H1 (cell line): Measurements from ENCODE around the gene IFT80. TPM values are rescaled to one million over a fixed set of nuclear protein-coding genes. Genes with fewer than 3 reads are reported as not detected.

Experiments
- CTCF ChIA-PET: fragments of 300-600 bp; sonication (Branson Sonifier 250); formaldehyde crosslinking; loops from one replicate; lab custom pipeline; 2021; ENCODE audit not compliant: partially characterized antibody; lab: Charles Lee
- POLR2A ChIA-PET: fragments of 300-600 bp; sonication (Branson Sonifier 250); formaldehyde crosslinking; loops from one replicate; lab custom pipeline; 2021; ENCODE audit warnings: inconsistent platforms; ENCODE audit not compliant: partially characterized antibody; lab: Charles Lee
- DNase-seq, 2 experiments: peaks; one replicate each; pipeline versions ENCODE4 v3.0.0 to v3.0.0-alpha.2; 2010 to 2022; ENCODE audit warnings: low spot score in 2 of 2, low read depth in 1 of 2, mixed read lengths in 1 of 2
- FAIRE-seq: peaks from 2 replicates; lab custom pipeline; 2011; peaks lifted over from hg19 to GRCh38; lab: Jason Lieb, UNC
- H2AFZ ChIP-seq: 2 replicates; pipeline ENCODE4 v1.8.1; 2012; ENCODE audit warnings: low read length, inconsistent platforms
- H2AK5ac ChIP-seq: 2 replicates; pipeline ENCODE4 v1.6.1; 2013; ENCODE audit warnings: low read depth, low read length
- H2BK120ac ChIP-seq: replicated peaks from 2 replicates; pipeline ENCODE3; 2013; ENCODE audit warnings: low read depth, low read length, inconsistent platforms
- H2BK12ac ChIP-seq: 2 replicates; pipeline ENCODE4 v1.6.1; 2013; ENCODE audit warnings: low read depth, low read length
- H2BK15ac ChIP-seq: 2 replicates; pipeline ENCODE4 v1.6.1; 2013; ENCODE audit warnings: low read length
- H2BK20ac ChIP-seq: 2 replicates; pipeline ENCODE4 v1.6.1; 2013; ENCODE audit warnings: low read length
- H2BK5ac ChIP-seq: 2 replicates; pipeline ENCODE4 v1.6.1; 2013; ENCODE audit warnings: low read depth, low read length
- H3K14ac ChIP-seq: 2 replicates; pipeline ENCODE4 v1.6.1; 2013; ENCODE audit warnings: inconsistent platforms; ENCODE audit not compliant: insufficient read length
- H3K18ac ChIP-seq: 2 replicates; pipeline ENCODE4 v1.6.1; 2013; ENCODE audit warnings: low read length; ENCODE audit errors: extremely low read depth
- H3K23ac ChIP-seq: 2 replicates; pipeline ENCODE4 v1.6.1; 2013; ENCODE audit warnings: inconsistent platforms; ENCODE audit not compliant: insufficient read length
- H3K23me2 ChIP-seq: 2 replicates; pipeline ENCODE4 v1.6.1; 2013; ENCODE audit warnings: low read depth, low read length
- H3K27ac ChIP-seq: 2 replicates; pipeline ENCODE4 v1.6.1; 2011; ENCODE audit warnings: low read depth, low read length, inconsistent platforms
- H3K27me3 ChIP-seq, 4 experiments: replicated peaks in 1 of 4; 1 replicate in 1 of 4; 2 replicates in 3 of 4; pipeline versions ENCODE4 v1.6.1 to v1.8.1; 2011 to 2013; ENCODE audit warnings: low read length in 3 of 4, mild to moderate bottlenecking in 3 of 4, inconsistent platforms in 2 of 4, mixed read lengths in 2 of 4, moderate library complexity in 1 of 4; ENCODE audit not compliant: control insufficient read depth in 3 of 4, insufficient read depth in 3 of 4; ENCODE audit errors: extremely low read depth in 1 of 4
- H3K36me3 ChIP-seq, 4 experiments: 2 replicates each; pipeline versions ENCODE4 v1.6.1 to v1.8.1; 2011 to 2013; ENCODE audit warnings: mild to moderate bottlenecking in 4 of 4, low read length in 3 of 4, moderate library complexity in 2 of 4, control low read depth in 1 of 4, inconsistent platforms in 1 of 4; ENCODE audit not compliant: insufficient read depth in 4 of 4, control insufficient read depth in 2 of 4
- H3K4ac ChIP-seq: replicated peaks from 2 replicates; pipeline ENCODE3; 2013; ENCODE audit warnings: low read length, low read depth, mixed read lengths, inconsistent platforms; ENCODE audit not compliant: insufficient read length
- H3K4me1 ChIP-seq, 4 experiments: replicated peaks in 1 of 4; 1 replicate in 1 of 4; 2 replicates in 3 of 4; pipeline versions ENCODE4 v1.6.1 to v1.8.1; 2011 to 2013; ENCODE audit warnings: low read length in 3 of 4, inconsistent platforms in 2 of 4, mixed read lengths in 1 of 4; ENCODE audit not compliant: insufficient read depth in 4 of 4, control insufficient read depth in 3 of 4
- H3K4me2 ChIP-seq, 2 experiments: 2 replicates each; pipeline versions ENCODE4 v1.6.1 to v1.8.1; 2011 to 2013; ENCODE audit warnings: low read depth in 2 of 2, low read length in 2 of 2, control low read depth in 1 of 2, inconsistent platforms in 1 of 2, mild to moderate bottlenecking in 1 of 2; ENCODE audit not compliant: insufficient read depth in 1 of 2
- H3K4me3 ChIP-seq, 4 experiments: fragments of 200-600, 300-600 bp in 1 of 4; sonication (generic), shearing (Covaris generic), sonication (Bioruptor Twin) in 1 of 4; 2 replicates each; pipeline versions ENCODE4 v1.5.1 to v1.8.1; 2011 to 2016; ENCODE audit warnings: low read length in 4 of 4, low read depth in 3 of 4, control low read depth in 2 of 4, inconsistent platforms in 2 of 4, mild to moderate bottlenecking in 2 of 4, mixed read lengths in 1 of 4, moderate library complexity in 1 of 4; ENCODE audit not compliant: insufficient read depth in 2 of 4; ENCODE audit errors: extremely low read depth in 1 of 4
- H3K56ac ChIP-seq: replicated peaks from 2 replicates; pipeline ENCODE3; 2013; ENCODE audit warnings: low read depth, mild to moderate bottlenecking, mixed read lengths, low read length, inconsistent platforms; ENCODE audit not compliant: insufficient read length
- H3K79me1 ChIP-seq: 2 replicates; pipeline ENCODE4 v1.6.1; 2013; ENCODE audit warnings: low read depth, low read length, control low read depth
- H3K79me2 ChIP-seq, 2 experiments: 2 replicates each; pipeline versions ENCODE4 v1.6.1 to v1.8.1; 2012 to 2013; ENCODE audit warnings: low read length in 2 of 2, mild to moderate bottlenecking in 2 of 2, inconsistent platforms in 1 of 2; ENCODE audit not compliant: insufficient read depth in 2 of 2, control insufficient read depth in 1 of 2
- H3K9ac ChIP-seq, 4 experiments: replicated peaks in 1 of 4; 1 replicate in 1 of 4; 2 replicates in 3 of 4; pipeline versions ENCODE4 v1.6.1 to v1.8.1; 2011 to 2013; ENCODE audit warnings: low read depth in 3 of 4, low read length in 3 of 4, control low read depth in 2 of 4, mild to moderate bottlenecking in 2 of 4, moderate library complexity in 2 of 4, inconsistent platforms in 1 of 4; ENCODE audit errors: extremely low read depth in 1 of 4
- H3K9me3 ChIP-seq, 2 experiments: 2 replicates each; pipeline versions ENCODE4 v1.6.1 to v1.8.1; 2012 to 2013; ENCODE audit warnings: mild to moderate bottlenecking in 2 of 2, moderate library complexity in 2 of 2, control low read depth in 1 of 2, inconsistent platforms in 1 of 2, low read depth in 1 of 2, low read length in 1 of 2, mixed read lengths in 1 of 2; ENCODE audit not compliant: insufficient read depth in 2 of 2
- H4K20me1 ChIP-seq, 2 experiments: replicated peaks in 1 of 2; 2 replicates each; pipeline versions ENCODE3 to v1.8.1; 2011 to 2013; ENCODE audit warnings: inconsistent platforms in 2 of 2, low read length in 2 of 2, mild to moderate bottlenecking in 1 of 2; ENCODE audit not compliant: insufficient read depth in 2 of 2, control insufficient read depth in 1 of 2
- H4K5ac ChIP-seq: 2 replicates; pipeline ENCODE4 v1.6.1; 2013; ENCODE audit warnings: low read length, low read depth, mixed read lengths, inconsistent platforms; ENCODE audit not compliant: insufficient read length
- H4K8ac ChIP-seq: 2 replicates; pipeline ENCODE4 v1.8.0; 2013; ENCODE audit warnings: mild to moderate bottlenecking, moderate library complexity, low read length, inconsistent platforms; ENCODE audit not compliant: insufficient read depth; ENCODE audit errors: extremely low read depth
- H4K91ac ChIP-seq: replicated peaks from 2 replicates; pipeline ENCODE3; 2013; ENCODE audit warnings: low read length, mixed read lengths, inconsistent platforms; ENCODE audit not compliant: insufficient read length
- CBX5 ChIP-seq: fragments of 300-800, 300-1000 bp; sonication (generic); IDR thresholded peaks from 2 replicates; pipeline ENCODE4 v1.7.1; 2016; ENCODE audit warnings: antibody characterized with exemption, low read length, low read depth
- CEBPB ChIP-seq: IDR thresholded peaks from 2 replicates; pipeline ENCODE4 v1.6.1; 2012; ENCODE audit warnings: low read depth, low read length
- CTBP2 ChIP-seq: IDR thresholded peaks from 2 replicates; pipeline ENCODE4 v1.7.0; 2011; ENCODE audit warnings: borderline replicate concordance, mild to moderate bottlenecking, moderate library complexity, mixed read lengths, low read length; ENCODE audit not compliant: insufficient read depth, insufficient read length
- EP300 ChIP-seq, 2 experiments: IDR thresholded peaks; 1 replicate in 1 of 2; 2 replicates in 1 of 2; pipeline ENCODE4 v1.6.1; 2011 to 2012; ENCODE audit warnings: low read depth in 2 of 2, low read length in 2 of 2, mild to moderate bottlenecking in 2 of 2, borderline replicate concordance in 1 of 2, inconsistent platforms in 1 of 2, moderate library complexity in 1 of 2
- GTF2F1 ChIP-seq: IDR thresholded peaks from 2 replicates; pipeline ENCODE4 v1.6.1; 2012; ENCODE audit warnings: low read depth, low read length, improper control_type of control experiment, borderline replicate concordance
- NANOG ChIP-seq: IDR thresholded peaks from 2 replicates; pipeline ENCODE4 v1.6.1; 2011; ENCODE audit warnings: low read length, low read depth, mild to moderate bottlenecking, inconsistent platforms; ENCODE audit not compliant: insufficient read depth, poor library complexity, severe bottlenecking
- PHF8 ChIP-seq: fragments of 200-600 bp; sonication (generic); conservative IDR thresholded peaks from 2 replicates; pipeline ENCODE4 v1.7.1; 2012; ENCODE audit warnings: low read depth, mild to moderate bottlenecking, inconsistent platforms, low read length, moderate library complexity
- RBBP5 ChIP-seq: IDR thresholded peaks from 2 replicates; pipeline ENCODE4 v1.7.1; 2012; ENCODE audit warnings: low read depth, mild to moderate bottlenecking, inconsistent platforms, low read length, moderate library complexity, borderline replicate concordance
- SIX5 ChIP-seq: IDR thresholded peaks from 2 replicates; pipeline ENCODE4 v1.6.1; 2011; ENCODE audit warnings: mild to moderate bottlenecking, low read depth, low read length
- SUZ12 ChIP-seq: fragments of 200-600 bp; sonication (generic); IDR thresholded peaks from 2 replicates; pipeline ENCODE4 v1.6.1; 2012; ENCODE audit warnings: mild to moderate bottlenecking, inconsistent platforms, low read length, moderate library complexity, mixed read lengths
- TAF7 ChIP-seq: optimal IDR thresholded peaks from 2 replicates; pipeline ENCODE3; 2011; ENCODE audit warnings: low read depth, mild to moderate bottlenecking, inconsistent platforms, low read length, moderate library complexity, borderline replicate concordance
- TCF12 ChIP-seq: IDR thresholded peaks from 2 replicates; pipeline ENCODE4 v1.6.1; 2011; ENCODE audit warnings: low read depth, mild to moderate bottlenecking, low read length
- YY1 ChIP-seq: IDR thresholded peaks from 2 replicates; pipeline ENCODE4 v1.6.1; 2011; ENCODE audit warnings: low read depth, mild to moderate bottlenecking, low read length
- WGBS, 2 experiments: shearing (Covaris generic) in 1 of 2; methylation state at CpG; one replicate each; pipeline versions ENCODE4 v1.1.6 to v1.1.7; 2013 to 2015; ENCODE audit warnings: low lambda C conversion rate in 2 of 2, mixed read lengths in 2 of 2, inconsistent platforms in 1 of 2, low coverage in 1 of 2, missing lambda C conversion rate in 1 of 2; ENCODE audit not compliant: insufficient replicate concordance in 2 of 2, insufficient coverage in 1 of 2, insufficient read length in 1 of 2; ENCODE audit errors: extremely low coverage in 1 of 2, missing lambda C conversion rate in 1 of 2; 5-methylcytosine and 5-hydroxymethylcytosine counted together
- polyA plus RNA-seq, 7 experiments: library from polyadenylated mRNA; depleted of rRNA in 3 of 7; stranded (reverse) in 5 of 7; unstranded in 2 of 7; fragments of >200 nt in 5 of 7; fragments of 200-250 nt in 2 of 7; gene quantifications; 1 replicate in 5 of 7; 2 replicates in 1 of 7; 4 replicates in 1 of 7; pipeline versions ENCODE4 v1.2.1 to v1.2.3, GENCODE V29; 2011 to 2013; ENCODE audit warnings: missing spikeins in 2 of 7, mixed read lengths in 2 of 7
- total RNA-seq: library from RNA; stranded (reverse); fragmentation: NEBNext Ultra II Directional; extraction: Animal tissue kit (Norgen Biotek cat#: 25700); gene quantifications from 2 replicates; pipeline ENCODE4 v1.2.1, GENCODE V29; 2021
- TF ChIP-seq, protein P1 (sequence below): IDR thresholded peaks from 2 replicates; pipeline ENCODE4 v1.6.1; 2012; ENCODE audit warnings: inconsistent platforms

The IFT80 gene
- total and polyA plus RNA-seq, 2 of the 8 experiments (the other 6 are each of a cell fraction or from before 2014, with no cell fraction given) = 7.2 to 25.9 TPM

DNA sequence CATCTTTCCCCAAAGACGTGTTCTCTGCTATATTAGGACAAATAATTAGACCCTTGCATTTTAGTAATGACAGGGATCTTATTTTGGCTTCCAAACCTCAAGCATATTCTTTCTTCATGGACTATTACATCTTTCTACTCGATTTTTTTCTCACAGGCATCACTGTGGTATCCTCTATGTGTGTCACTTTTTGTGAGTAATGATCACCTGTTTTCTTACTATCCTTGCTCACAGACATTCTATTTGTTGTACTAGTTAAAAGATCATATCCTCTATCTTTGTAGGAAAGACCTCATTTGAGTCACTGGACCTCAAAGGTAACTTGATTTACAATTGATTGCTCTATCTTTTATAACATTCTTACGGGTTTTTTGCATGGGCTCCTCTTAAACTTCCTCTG is 167.0 kb downstream of the IFT80 start:
- POLR2A ChIA-PET = no interaction called here
- Histone ChIP-seq H3K18ac (no peak overlapping the region), H2BK15ac (no peak overlapping the region), H3K56ac (no peak overlapping the region), H2BK20ac (no peak overlapping the region), H3K27me3 (peaks cover under 1 to 8% (median 4%) of the 10 kb centered on the region in 4 experiments), H3K79me2 (no peaks in the 10 kb centered on the region), H4K8ac (no peak overlapping the region), H3K14ac (no peak overlapping the region), H4K20me1 (no peaks in the 10 kb centered on the region), H3K27ac (no peak overlapping the region), H2BK5ac (no peak overlapping the region), H4K5ac (no peak overlapping the region), H3K9me3 (no peaks in the 10 kb centered on the region), H2AK5ac (no peak overlapping the region), H3K4me1 (no peaks in the 10 kb centered on the region; a peak in 1 of 7 replicates), H3K9ac (no peak overlapping the region), H3K79me1 (no peaks in the 10 kb centered on the region), H4K91ac (no peak overlapping the region), H2BK120ac (no peak overlapping the region), H3K4me2 (no peak overlapping the region), H3K4me3 (no peak overlapping the region), H3K4ac (no peak overlapping the region), H3K36me3 (no peaks in the 10 kb centered on the region), H3K23me2 (no peaks in the 10 kb centered on the region; the same call in 1 of the 2 replicates), H3K23ac (no peak overlapping the region), H2AFZ (no peak overlapping the region), H2BK12ac (no peak overlapping the region)
- CTCF ChIA-PET = no interaction called here
- 87% methylated on average over 3 of the region's 3 CpGs; no CpG with 5 or more reads in 1 of the 2 experiments for WGBS, 2 experiments
- no peak for FAIRE-seq
- DNase-seq = no peak
- TF ChIP-seq CEBPB (no peak), PHF8 (no peak), NANOG (no peak), TAF7 (no peak), RBBP5 (no peak), EP300 (IDR thresholded peaks at IDR 0.05; ENCODE audit: borderline replicate concordance in 1 of 2, low read depth in 2 of 2, low read length in 2 of 2) (no peak), YY1 (no peak), SUZ12 (no peak), SIX5 (no peak), CTBP2 (no peak), GTF2F1 (no peak), CBX5 (no peak), TCF12 (no peak)
- TF ChIP-seq, protein P1, sequence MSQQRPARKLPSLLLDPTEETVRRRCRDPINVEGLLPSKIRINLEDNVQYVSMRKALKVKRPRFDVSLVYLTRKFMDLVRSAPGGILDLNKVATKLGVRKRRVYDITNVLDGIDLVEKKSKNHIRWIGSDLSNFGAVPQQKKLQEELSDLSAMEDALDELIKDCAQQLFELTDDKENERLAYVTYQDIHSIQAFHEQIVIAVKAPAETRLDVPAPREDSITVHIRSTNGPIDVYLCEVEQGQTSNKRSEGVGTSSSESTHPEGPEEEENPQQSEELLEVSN = no peak
